Fibroblast of lung (primary cell): ENCODE data around the gene ATP9B. TPM values are rescaled to one million over a fixed set of nuclear protein-coding genes. Genes with fewer than 3 reads are reported as not detected.

ENCODE experiments used
- DNase-seq, 2 donors: peaks; one replicate each; pipeline versions ENCODE4 v3.0.0 to v3.0.0-alpha.2; 2010; ENCODE audit warnings: low read depth in 2 of 2
- H2AFZ ChIP-seq: 2 replicates; pipeline ENCODE4 v1.5.1; 2012; ENCODE audit warnings: low read length, control low read depth, inconsistent platforms
- H3K27ac ChIP-seq: 2 replicates; pipeline ENCODE4 v1.5.1; 2011; ENCODE audit warnings: low read length, control low read depth; ENCODE audit not compliant: insufficient read depth
- H3K27me3 ChIP-seq: 2 replicates; pipeline ENCODE4 v1.5.1; 2011; ENCODE audit warnings: mild to moderate bottlenecking, low read length; ENCODE audit not compliant: control insufficient read depth, insufficient read depth
- H3K36me3 ChIP-seq: 2 replicates; pipeline ENCODE4 v1.5.1; 2011; ENCODE audit warnings: low read length; ENCODE audit not compliant: control insufficient read depth, insufficient read depth
- H3K4me1 ChIP-seq: 2 replicates; pipeline ENCODE4 v1.5.1; 2011; ENCODE audit warnings: low read length; ENCODE audit not compliant: control insufficient read depth, insufficient read depth; ENCODE audit errors: extremely low read depth
- H3K4me2 ChIP-seq: 2 replicates; pipeline ENCODE4 v1.5.1; 2011; ENCODE audit warnings: low read length, control low read depth; ENCODE audit not compliant: insufficient read depth; ENCODE audit errors: extremely low read depth
- H3K4me3 ChIP-seq, 4 experiments: fragments of 200-600 bp in 1 of 4; sonication (generic) in 1 of 4; replicated peaks in 1 of 4; 2 replicates each; pipeline ENCODE4 v1.5.1; 2011 to 2016; ENCODE audit warnings: low read length in 4 of 4, low read depth in 3 of 4, mild to moderate bottlenecking in 3 of 4, control low read depth in 2 of 4, inconsistent platforms in 1 of 4, mixed read lengths in 1 of 4; ENCODE audit not compliant: insufficient read depth in 1 of 4; ENCODE audit errors: control extremely low read depth in 1 of 4
- H3K79me2 ChIP-seq: 2 replicates; pipeline ENCODE4 v1.5.1; 2012; ENCODE audit warnings: mild to moderate bottlenecking, low read length, inconsistent platforms; ENCODE audit not compliant: control insufficient read depth, insufficient read depth
- H3K9ac ChIP-seq: 2 replicates; pipeline ENCODE4 v1.5.1; 2011; ENCODE audit warnings: mild to moderate bottlenecking, low read length, control low read depth; ENCODE audit not compliant: insufficient read depth
- H3K9me3 ChIP-seq: 2 replicates; pipeline ENCODE4 v1.5.1; 2012; ENCODE audit warnings: low read depth, low read length; ENCODE audit not compliant: control insufficient read depth, insufficient read depth
- H4K20me1 ChIP-seq: 2 replicates; pipeline ENCODE4 v1.5.1; 2011; ENCODE audit warnings: low read length; ENCODE audit not compliant: control insufficient read depth, insufficient read depth; ENCODE audit errors: extremely low read depth
- EZH2 ChIP-seq: IDR thresholded peaks from 2 replicates; pipeline ENCODE4 v1.5.1; 2012; ENCODE audit warnings: low read length, control low read depth, mild to moderate bottlenecking; ENCODE audit errors: missing control alignments
- polyA plus RNA-seq, 2 donors: library from polyadenylated mRNA; depleted of rRNA in 1 of 2; stranded (reverse) in 1 of 2; unstranded in 1 of 2; fragments of >200 nt; gene quantifications; 2 replicates each; pipeline ENCODE4 v1.2.1, GENCODE V29; 2011 to 2012; ENCODE audit warnings: missing spikeins in 1 of 2
- total RNA-seq: library from RNA; depleted of rRNA; stranded (reverse); fragments of >200 nt; gene quantifications from 2 replicates; pipeline ENCODE4 v1.2.1, GENCODE V29; 2014
- TF ChIP-seq, protein P1 (sequence below), 2 donors: IDR thresholded peaks in 1 of 2; conservative IDR thresholded peaks in 1 of 2; 1 replicate in 1 of 2; 2 replicates in 1 of 2; pipeline ENCODE4 v1.5.1; 2011 to 2012; ENCODE audit warnings: low read length in 2 of 2, control low read depth in 1 of 2, inconsistent platforms in 1 of 2, low read depth in 1 of 2, mild to moderate bottlenecking in 1 of 2

The ATP9B gene
- total and polyA plus RNA-seq, 2 donors (not counting 1 experiment from before 2014, with no cell fraction given) = 11.2 to 27.7 TPM

DNA sequence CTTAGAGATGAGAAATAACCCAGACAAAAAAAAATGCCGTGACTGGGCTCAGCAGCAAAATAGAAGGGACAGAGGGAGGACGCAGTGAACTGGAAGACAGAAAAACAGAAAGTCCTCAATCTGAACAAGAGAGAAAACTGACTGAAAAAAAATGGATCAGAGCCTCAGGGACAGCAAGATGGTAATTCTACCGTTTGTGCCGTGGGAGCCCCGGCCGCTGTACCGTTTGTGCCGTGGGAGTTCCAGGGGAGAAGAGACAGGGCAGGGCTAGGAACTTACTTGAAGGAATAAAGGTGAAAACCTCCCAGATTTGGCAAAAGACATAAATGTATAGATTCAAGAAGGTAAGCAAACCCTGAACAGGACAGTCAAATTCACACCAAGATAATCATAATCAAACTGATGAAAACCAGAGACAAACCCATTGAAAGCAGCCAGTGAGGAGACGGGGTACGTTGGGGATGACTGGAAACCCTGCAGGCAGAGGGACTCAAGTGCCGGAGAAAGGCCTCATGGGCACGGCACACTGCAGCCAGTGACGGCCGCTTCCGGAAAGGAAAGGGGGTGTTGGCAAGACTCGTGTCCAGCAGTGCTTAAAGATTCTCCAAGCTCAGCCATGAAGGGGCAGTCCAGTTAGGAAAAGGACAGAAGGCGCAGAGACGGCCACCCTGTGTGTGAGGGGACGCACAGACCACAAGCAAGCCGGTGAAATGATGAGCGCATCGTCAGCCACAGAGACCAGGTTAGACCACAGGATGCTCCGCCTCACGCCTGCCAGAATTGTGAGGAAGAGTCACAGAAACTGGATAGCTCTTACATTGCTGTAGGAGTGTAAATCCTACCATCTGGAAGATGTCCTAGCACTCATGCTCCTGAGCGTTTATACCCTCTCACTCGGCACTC lies 286.5 kb downstream of the ATP9B start:
- Histone ChIP-seq H3K4me3 (no peak overlapping the region), H3K4me1 (no peaks in the 10 kb centered on the region), H4K20me1 (no peaks in the 10 kb centered on the region), H3K9me3 (no peaks in the 10 kb centered on the region), H3K9ac (no peak overlapping the region), H3K27me3 (no peaks in the 10 kb centered on the region), H3K4me2 (no peak overlapping the region), H2AFZ (no peak overlapping the region), H3K27ac (no peak overlapping the region), H3K36me3 (no peaks in the 10 kb centered on the region), H3K79me2 (no peaks in the 10 kb centered on the region)
- no peak for TF ChIP-seq EZH2
- no peak for DNase-seq

DNA sequence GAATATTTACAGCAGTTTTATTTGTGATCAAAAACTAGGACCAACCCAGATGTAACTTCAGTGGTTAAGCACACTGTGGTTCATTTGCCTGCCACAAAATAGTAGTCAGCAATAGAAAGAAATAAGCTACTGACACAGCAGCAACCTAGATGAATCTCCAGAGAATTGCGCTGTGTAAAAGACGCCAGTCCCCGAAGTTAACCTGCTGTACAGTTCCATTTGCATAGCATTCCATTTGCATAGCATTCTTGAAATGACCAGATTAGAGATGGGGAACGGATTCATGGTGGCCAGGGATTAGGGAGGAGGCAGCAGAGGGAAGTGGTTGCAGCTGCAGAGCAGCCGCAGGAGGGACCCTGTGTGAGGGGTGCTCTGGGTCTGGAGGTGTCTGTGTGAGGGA lies 287.2 kb downstream of the ATP9B start:
- no peaks in the 10 kb centered on the region for H3K36me3 ChIP-seq
- H3K4me1 ChIP-seq = no peaks in the 10 kb centered on the region
- no peaks in the 10 kb centered on the region for H3K9me3 ChIP-seq
- H3K4me3 ChIP-seq = no peak overlapping the region
- no peaks in the 10 kb centered on the region for H3K27me3 ChIP-seq
- TF ChIP-seq EZH2 = no peak
- TF ChIP-seq, protein P1, sequence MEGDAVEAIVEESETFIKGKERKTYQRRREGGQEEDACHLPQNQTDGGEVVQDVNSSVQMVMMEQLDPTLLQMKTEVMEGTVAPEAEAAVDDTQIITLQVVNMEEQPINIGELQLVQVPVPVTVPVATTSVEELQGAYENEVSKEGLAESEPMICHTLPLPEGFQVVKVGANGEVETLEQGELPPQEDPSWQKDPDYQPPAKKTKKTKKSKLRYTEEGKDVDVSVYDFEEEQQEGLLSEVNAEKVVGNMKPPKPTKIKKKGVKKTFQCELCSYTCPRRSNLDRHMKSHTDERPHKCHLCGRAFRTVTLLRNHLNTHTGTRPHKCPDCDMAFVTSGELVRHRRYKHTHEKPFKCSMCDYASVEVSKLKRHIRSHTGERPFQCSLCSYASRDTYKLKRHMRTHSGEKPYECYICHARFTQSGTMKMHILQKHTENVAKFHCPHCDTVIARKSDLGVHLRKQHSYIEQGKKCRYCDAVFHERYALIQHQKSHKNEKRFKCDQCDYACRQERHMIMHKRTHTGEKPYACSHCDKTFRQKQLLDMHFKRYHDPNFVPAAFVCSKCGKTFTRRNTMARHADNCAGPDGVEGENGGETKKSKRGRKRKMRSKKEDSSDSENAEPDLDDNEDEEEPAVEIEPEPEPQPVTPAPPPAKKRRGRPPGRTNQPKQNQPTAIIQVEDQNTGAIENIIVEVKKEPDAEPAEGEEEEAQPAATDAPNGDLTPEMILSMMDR (conservative IDR thresholded peaks at IDR 0.05 in 1 of 2, IDR thresholded peaks at IDR 0.05 in 1 of 2; ENCODE audit: low read depth in 1 of 2, low read length in 2 of 2) = no peak
- no peaks in the 10 kb centered on the region for H4K20me1 ChIP-seq
- no peak overlapping the region for H2AFZ ChIP-seq
- no peaks in the 10 kb centered on the region for H3K79me2 ChIP-seq
- DNase-seq = no peak
- no peak overlapping the region for H3K27ac ChIP-seq
- H3K4me2 ChIP-seq = no peak overlapping the region
- no peak overlapping the region for H3K9ac ChIP-seq

DNA sequence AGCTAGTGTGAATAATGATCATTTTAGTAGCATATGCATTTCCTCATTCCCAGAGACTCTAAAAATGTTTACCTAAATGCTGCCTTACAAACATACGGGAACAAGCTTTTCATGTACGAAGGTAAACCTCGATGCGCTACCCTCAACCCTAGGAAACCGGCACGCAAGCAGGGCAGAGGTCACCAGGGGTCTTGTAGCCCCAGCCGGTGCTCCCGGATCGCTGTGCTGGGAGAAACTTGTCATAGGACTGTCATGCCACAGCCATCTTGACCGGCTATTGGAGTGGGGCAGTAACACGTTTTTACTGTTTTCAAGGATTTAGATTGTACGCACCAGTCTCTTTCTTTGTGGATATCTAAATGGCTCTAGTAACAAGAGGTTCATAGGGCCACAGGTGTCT lies 291.7 kb downstream of the ATP9B start:
- Histone ChIP-seq H3K9me3 (no peaks in the 10 kb centered on the region), H3K27me3 (no peaks in the 10 kb centered on the region), H3K36me3 (no peaks in the 10 kb centered on the region), H3K4me3 (no peak overlapping the region), H2AFZ (no peak overlapping the region), H3K9ac (no peak overlapping the region), H3K4me2 (no peak overlapping the region), H4K20me1 (no peaks in the 10 kb centered on the region), H3K79me2 (no peaks in the 10 kb centered on the region), H3K4me1 (peaks cover 9% of the 10 kb centered on the region), H3K27ac (no peak overlapping the region)
- no peak for DNase-seq
- no peak for TF ChIP-seq EZH2
- TF ChIP-seq, protein P1 (conservative IDR thresholded peaks at IDR 0.05 in 1 of 2, IDR thresholded peaks at IDR 0.05 in 1 of 2; ENCODE audit: low read depth in 1 of 2, low read length in 2 of 2) = no peak
